Right renal cortex interstitium (tissue), 3 donors: Measurements from ENCODE around the gene S100A5. TPM values are rescaled to one million over a fixed set of nuclear protein-coding genes. Genes with fewer than 3 reads are reported as not detected.

Experiments
- DNase-seq, 3 donors: peaks; one replicate each; pipeline ENCODE4 v3.0.0-alpha.2; 2013; ENCODE audit warnings: low read depth in 3 of 3, low spot score in 2 of 3
- polyA plus RNA-seq, 3 donors: library from polyadenylated mRNA; unstranded; fragments of 120-200 nt; gene quantifications; one replicate each; pipeline ENCODE4 v1.2.1, GENCODE V29; 2013; ENCODE audit not compliant: insufficient read length in 3 of 3

S100A5 gene
- polyA plus RNA-seq, 3 donors, result 1.1 to 1.7 (median 1.2) TPM

GRCh38 chr1:153548722-153549688 lies 8.3 kb upstream of the S100A5 start, which contains the start of gene S100A3:
Gene S100A3, minus strand, starts transcription at chr1:153549258. Its CDS starts 773 bp downstream, at chr1:153548485.
- DNase-seq, result no peak

GRCh38 chr1:153547560-153548551 lies 7.1 kb upstream of the S100A5 start:
- no peak for DNase-seq

- no peak for DNase-seq
Measured at GRCh38 chr1:153546796-153547559, 6.2 kb upstream of the S100A5 start.

- no peak for DNase-seq
Measured at GRCh38 chr1:153546371-153546770, 5.6 kb upstream of the S100A5 start.

GRCh38 chr1:153545067-153546055 lies 4.6 kb upstream of the S100A5 start, which contains the start of gene S100A4:
Gene S100A4, minus strand, starts transcription at chr1:153545806. Its CDS starts 1,012 bp downstream, at chr1:153544794.
- peak in 1 of 3 donors; percentile 83 for DNase-seq

GRCh38 chr1:153544453-153545066 lies 3.8 kb upstream of the S100A5 start:
- no peak for DNase-seq

GRCh38 chr1:153543736-153544135 lies 3.0 kb upstream of the S100A5 start:
- DNase-seq, result no peak

- DNase-seq, result no peak
Measured at GRCh38 chr1:153542956-153543711, 2.4 kb upstream of the S100A5 start.

- DNase-seq, result no peak
Measured at GRCh38 chr1:153541641-153542590, 1.2 kb upstream of the S100A5 start.

GRCh38 chr1:153539395-153540093 lies 1.2 kb downstream of the S100A5 start:
- DNase-seq, result no peak

- DNase-seq, result no peak
Measured at GRCh38 chr1:153538315-153538821, 2.4 kb downstream of the S100A5 start.

- no peak for DNase-seq
Measured at GRCh38 chr1:153537376-153537730, 3.4 kb downstream of the S100A5 start.

GRCh38 chr1:153536671-153537375 lies 3.9 kb downstream of the S100A5 start:
- no peak for DNase-seq

GRCh38 chr1:153536012-153536670 lies 4.6 kb downstream of the S100A5 start:
- DNase-seq, result no peak
